Measurements from ENCODE around the gene DSCAM. TPM values are rescaled to one million over a fixed set of nuclear protein-coding genes. Genes with fewer than 3 reads are reported as not detected.

Gene DSCAM
- total and polyA plus RNA-seq, 2 experiments from 2014 or later: 0.07 TPM; not detected in 1

GRCh38 chr21:40349591-40349990 is 497.4 kb downstream of the DSCAM start:
- Histone ChIP-seq H3K27ac (ENCODE audit: low read depth) (no peak overlapping the region), H3F3A (replicated peaks; ENCODE audit: low read depth) (no peaks in the 10 kb centered on the region), H3K27me3 (ENCODE audit: insufficient read depth) (no peaks in the 10 kb centered on the region), H3K4me3 (no peak overlapping the region), H3K36me3 (ENCODE audit: insufficient read depth) (no peaks in the 10 kb centered on the region), H3K79me2 (replicated peaks; ENCODE audit: insufficient read depth) (no peaks in the 10 kb centered on the region), H3K4me2 (no peak overlapping the region), H3K4me1 (ENCODE audit: insufficient read depth) (no peaks in the 10 kb centered on the region), H2AFZ (no peak overlapping the region), H4K20me1 (replicated peaks; ENCODE audit: insufficient read depth) (no peaks in the 10 kb centered on the region), H3K9me2 (ENCODE audit: insufficient read depth) (no peaks in the 10 kb centered on the region)
- no peak overlapping the region for H3K4me3 Mint-ChIP-seq
- DNase-seq (ENCODE audit: low spot score): no peak
- no peak for ATAC-seq
- no peak overlapping the region for H3K27ac Mint-ChIP-seq
- peaks cover 1% of the 10 kb centered on the region for H3K27me3 Mint-ChIP-seq (ENCODE audit: insufficient read depth, low read depth, poor library complexity)
- H3K36me3 Mint-ChIP-seq (ENCODE audit: low read depth): 0 out of 3 replicates have a peak, but pooled peaks cover 3% of the 10 kb centered on the region
- H3K9me3 Mint-ChIP-seq: peaks cover 77% of the 10 kb centered on the region
- no peaks in the 10 kb centered on the region for H3K4me1 Mint-ChIP-seq
- TF ChIP-seq ZNF462 (CRISPR knock-in tag; IDR thresholded peaks at IDR 0.05): no peak
- TF ChIP-seq CTCF (conservative IDR thresholded peaks at IDR 0.05; ENCODE audit: low read depth in 2 of 2): no peak
- no peak for TF ChIP-seq CREB1 (CRISPR knock-in tag; IDR thresholded peaks at IDR 0.05; ENCODE audit: low read depth)
- no peak for TF ChIP-seq EZH2phosphoT487 (IDR thresholded peaks at IDR 0.05; ENCODE audit: unreplicated experiment)
- no peak for TF ChIP-seq NANOG (IDR thresholded peaks at IDR 0.05; ENCODE audit: borderline replicate concordance)
- no peak for TF ChIP-seq POLR2AphosphoS5 (IDR thresholded peaks at IDR 0.05; ENCODE audit: low read depth)
- TF ChIP-seq REST (IDR thresholded peaks at IDR 0.05; ENCODE audit: unreplicated experiment): no peak
- TF ChIP-seq STAT1 (IDR thresholded peaks at IDR 0.05; ENCODE audit: unreplicated experiment): no peak
- TF ChIP-seq EZH2 (IDR thresholded peaks at IDR 0.05; ENCODE audit: low read depth, unreplicated experiment): no peak
- TF ChIP-seq ZNF114 (CRISPR knock-in tag; IDR thresholded peaks at IDR 0.05): no peak

All from GM23338 (cell line).